GM13977 (cell line): ENCODE measurements around the gene HSPBP1.

ENCODE experiments used
- DNase-seq: peaks from one replicate; pipeline ENCODE4 v3.0.0; 2012; ENCODE audit warnings: low spot score
- CTCF ChIP-seq: IDR thresholded peaks from 2 replicates; pipeline ENCODE4 v1.5.1; 2012; ENCODE audit warnings: mild to moderate bottlenecking, control low read depth; ENCODE audit not compliant: insufficient read depth; ENCODE audit errors: extremely low read depth, missing control alignments
- in situ Hi-C: fragments of 300-500 bp; cut with MboI; formaldehyde crosslinking; loops from one replicate; pipeline ENCODE4 v1.12.0; 2022; ENCODE audit warnings: low sequenced_read_pairs, low pct_unique_long_range_greater_than_20kb, mixed read lengths, inconsistent platforms; ENCODE audit not compliant: unreplicated experiment

HSPBP1 gene

GRCh38 chr19:55245236-55245904 lies 34.5 kb downstream of the HSPBP1 start:
- in situ Hi-C loops: no loop called here
- TF ChIP-seq CTCF: no peak

DNA sequence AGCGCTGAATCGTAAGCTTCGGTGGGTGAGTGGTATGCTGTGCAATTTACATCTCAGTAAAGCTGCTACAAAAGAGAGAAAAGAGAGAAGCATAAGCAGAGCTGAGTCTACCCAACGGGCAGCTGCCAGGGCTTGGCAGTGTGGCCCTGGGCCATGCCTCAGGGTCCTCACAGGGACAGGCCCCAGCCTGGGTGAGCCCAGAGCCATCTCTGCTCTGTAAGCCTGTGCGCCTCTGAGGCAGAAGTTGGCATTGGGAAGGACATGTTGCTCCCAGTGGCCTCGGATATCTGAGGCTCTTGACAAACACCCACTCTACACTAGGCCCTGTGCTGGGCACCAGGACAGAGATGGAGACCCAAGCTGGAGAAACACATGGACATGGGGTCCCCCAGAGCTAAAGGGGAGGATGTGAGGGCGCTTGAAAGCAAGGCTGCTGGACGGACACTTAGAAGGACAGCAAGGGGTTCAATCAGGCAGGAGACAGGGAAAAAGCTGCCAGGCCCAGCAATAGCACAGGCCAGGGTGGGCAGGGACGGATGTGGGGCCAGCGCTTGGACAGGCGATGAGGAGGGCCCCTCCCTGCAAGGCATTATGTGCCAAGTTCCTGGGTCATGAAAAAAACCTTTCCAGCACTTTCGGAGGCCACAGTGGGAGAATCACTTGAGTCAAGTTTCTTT lies 35.8 kb downstream of the HSPBP1 start:
- in situ Hi-C loops: no loop called here
- no peak for TF ChIP-seq CTCF
- DNase-seq: no peak

More at GRCh38 chr19:55245236-55245904, 34.5 kb downstream of the HSPBP1 start:
- no peak for DNase-seq

DNA sequence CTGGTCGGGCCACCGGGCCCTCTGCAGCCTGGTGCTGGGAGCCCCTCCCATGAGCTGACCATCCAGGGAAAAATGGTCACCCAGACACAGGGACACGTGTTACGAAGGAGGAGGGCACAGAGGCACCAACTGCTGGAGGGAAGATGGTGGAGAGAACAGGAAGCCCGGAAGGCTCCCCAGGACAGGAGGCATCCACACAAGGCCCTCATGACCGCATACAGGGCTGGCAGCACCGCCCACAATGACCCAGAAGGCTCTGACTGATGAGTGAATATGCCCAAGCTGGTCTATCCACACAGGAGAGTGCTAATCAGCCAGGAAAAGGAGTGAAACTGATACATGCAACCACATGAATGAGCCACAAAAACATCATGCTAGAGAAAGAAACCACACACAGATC lies 37.4 kb downstream of the HSPBP1 start:
- no peak for TF ChIP-seq CTCF
- no peak for DNase-seq
- in situ Hi-C loops: no loop called here

DNA sequence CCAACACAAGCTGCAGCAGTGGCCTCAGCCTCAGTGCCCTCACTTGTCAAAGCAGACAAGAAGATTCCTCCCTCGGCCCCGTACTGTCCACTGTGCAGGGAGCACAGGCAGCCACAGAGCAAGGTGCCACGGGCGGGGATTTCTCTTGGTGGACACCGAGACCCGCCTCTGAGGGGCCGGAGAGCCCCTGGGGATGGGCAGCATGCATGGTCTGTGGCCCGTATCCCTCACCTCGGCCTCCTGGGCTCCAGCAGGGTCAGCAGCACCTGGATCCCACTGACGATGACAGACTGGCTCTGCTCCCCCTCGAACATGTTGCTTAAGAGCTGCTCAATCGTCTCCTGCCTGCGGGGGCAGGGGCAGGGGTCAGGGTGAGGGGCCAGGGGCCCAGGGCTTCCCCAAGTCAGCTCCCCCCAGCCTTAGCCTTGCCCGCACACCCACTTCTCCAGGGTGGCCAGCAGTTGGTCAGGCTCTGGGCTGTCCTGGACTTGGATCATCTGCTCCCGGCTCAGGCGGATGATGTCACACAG lies 37.9 kb downstream of the HSPBP1 start:
- DNase-seq: no peak
- in situ Hi-C loops: no loop called here
- TF ChIP-seq CTCF: no peak

GRCh38 chr19:55241143-55241934 lies 38.6 kb downstream of the HSPBP1 start:
- no peak for TF ChIP-seq CTCF
- DNase-seq: no peak
- in situ Hi-C loops: no loop called here

GRCh38 chr19:55240713-55241020 lies 39.2 kb downstream of the HSPBP1 start:
- DNase-seq: no peak
- in situ Hi-C loops: no loop called here
- no peak for TF ChIP-seq CTCF
